AG04449 (cell line): Measurements from ENCODE around the gene NUCB1.
"Not testable (repeated sequence)": the region's sequence is repeated elsewhere in the genome, so short reads cannot be mapped to it uniquely, and the experiment has no call there.

Source experiments
- CTCF ChIA-PET: fragments of 350-600 bp; formaldehyde crosslinking; extraction: SDS; loops from one replicate; lab custom pipeline; 2021; ENCODE audit warnings: antibody characterized with exemption; lab: Yijun Ruan, JAX
- POLR2A ChIA-PET: fragments of 400-600, 350-600 bp; formaldehyde crosslinking; extraction: SDS; loops from one replicate; lab custom pipeline; 2020; ENCODE audit warnings: antibody characterized with exemption, inconsistent platforms; lab: Yijun Ruan, JAX
- DNase-seq: peaks from one replicate; pipeline ENCODE4 v3.0.0-alpha.2; 2010; ENCODE audit warnings: low read depth, low spot score
- H3K4me3 ChIP-seq: 2 replicates; pipeline ENCODE4 v1.5.1; 2011; ENCODE audit warnings: low read depth, mild to moderate bottlenecking, control low read depth, low read length
- CTCF ChIP-seq: IDR thresholded peaks from one replicate; pipeline ENCODE4 v1.5.1; 2011; ENCODE audit warnings: mild to moderate bottlenecking, moderate library complexity, low read length, control low read depth, inconsistent platforms; ENCODE audit not compliant: insufficient read depth; ENCODE audit errors: missing control alignments

NUCB1 gene

GRCh38 chr19:48867123-48867745 is 32.9 kb upstream of the NUCB1 start:
- ChIA-PET POLR2A (no interaction called here), CTCF (interaction anchor here (1.0 to 4.4 kb wide), 7 partner anchors 10 to 103 kb away, joined by 3 to 21 read pairs (median 6); no protein-coding TSS in a partner anchor)
- TF ChIP-seq CTCF, result no peak

GRCh38 chr19:48867746-48868113 is 32.4 kb upstream of the NUCB1 start:
- POLR2A ChIA-PET, result interaction anchor here (0.7 to 1.8 kb wide), 2 partner anchors 100 to 410 kb away, joined by 3 to 4 read pairs; no protein-coding TSS in a partner anchor
- CTCF ChIA-PET, result interaction anchor here (1.1 to 4.4 kb wide), 6 partner anchors 11 to 103 kb away, joined by 3 to 21 read pairs (median 6); no protein-coding TSS in a partner anchor
- DNase-seq, result no peak
- H3K4me3 ChIP-seq, result peak overlapping the region; percentile 49
- no peak for TF ChIP-seq CTCF

More at GRCh38 chr19:48867123-48867745, 32.9 kb upstream of the NUCB1 start:
- DNase-seq, result no peak
- peak overlapping the region; percentile 49 for H3K4me3 ChIP-seq

GRCh38 chr19:48868114-48868886 is 31.8 kb upstream of the NUCB1 start, which contains the start of gene PLEKHA4:
Gene PLEKHA4, minus strand, starts transcription at chr19:48868617. Its CDS starts 997 bp downstream, at chr19:48867620.
- peak within 1 kb of the TSS; percentile 49 for H3K4me3 ChIP-seq
- DNase-seq, result no peak
- no peak for TF ChIP-seq CTCF
- ChIA-PET POLR2A (interaction anchor here (0.7 to 1.8 kb wide), 3 partner anchors 12 to 411 kb away, joined by 3 to 4 read pairs (median 3); no protein-coding TSS in a partner anchor), CTCF (interaction anchor here (1.0 to 4.4 kb wide), 5 partner anchors 25 to 102 kb away, joined by 4 to 21 read pairs (median 6); partner anchors contain the start of gene HSD17B14)

GRCh38 chr19:48870048-48870447 is 30.1 kb upstream of the NUCB1 start:
- CTCF ChIA-PET, result interaction anchor here (1.1 to 4.4 kb wide), 2 partner anchors 26 to 49 kb away, joined by 4 to 21 read pairs; no protein-coding TSS in a partner anchor

GRCh38 chr19:48871471-48872181 is 28.5 kb upstream of the NUCB1 start:
- POLR2A ChIA-PET, result interaction anchor here (0.6 to 8.1 kb wide), 20 partner anchors 9 to 1341 kb away, joined by 3 to 119 read pairs (median 4); partner anchors contain the start of genes BAX, FTL, GYS1 and HSD17B14
- H3K4me3 ChIP-seq, result peak overlapping the region; percentile 19
- CTCF ChIA-PET, result interaction anchor here (0.6 to 2.1 kb wide), 6 partner anchors 25 to 122 kb away, joined by 3 to 12 read pairs (median 4); partner anchors contain the start of genes GYS1, HSD17B14 and RUVBL2
- not testable (repeated sequence) for DNase-seq

More at GRCh38 chr19:48870048-48870447, 30.1 kb upstream of the NUCB1 start:
- DNase-seq, result no peak
- no peak for TF ChIP-seq CTCF
- no peak overlapping the region for H3K4me3 ChIP-seq
- POLR2A ChIA-PET, result no interaction called here

- TF ChIP-seq CTCF, result no peak
- peak within 1 kb of the TSS; percentile 100 for H3K4me3 ChIP-seq
- peak; percentile 88 for DNase-seq
- CTCF ChIA-PET, result interaction anchor here (0.6 to 2.4 kb wide), 7 partner anchors 30 to 121 kb away, joined by 3 to 12 read pairs (median 6); partner anchors contain the start of genes GYS1, HSD17B14 and RUVBL2
- POLR2A ChIA-PET, result interaction anchor here (0.6 to 8.1 kb wide), 24 partner anchors 9 to 1342 kb away, joined by 3 to 119 read pairs (median 4); partner anchors contain the start of genes BAX, FTL, GYS1 and HSD17B14
Measured at GRCh38 chr19:48872182-48872883, 27.8 kb upstream of the NUCB1 start, which contains the start of gene PPP1R15A. Gene PPP1R15A, plus strand, starts transcription at chr19:48872421. Its CDS starts 813 bp downstream, at chr19:48873234.
